ENCODE measurements around the gene DNM1. TPM values are rescaled to one million over a fixed set of nuclear protein-coding genes. Genes with fewer than 3 reads are reported as not detected.

Gene DNM1
- polyA plus RNA-seq, 3 donors, result 0.05 to 4.9 (median 0.56) TPM

DNA sequence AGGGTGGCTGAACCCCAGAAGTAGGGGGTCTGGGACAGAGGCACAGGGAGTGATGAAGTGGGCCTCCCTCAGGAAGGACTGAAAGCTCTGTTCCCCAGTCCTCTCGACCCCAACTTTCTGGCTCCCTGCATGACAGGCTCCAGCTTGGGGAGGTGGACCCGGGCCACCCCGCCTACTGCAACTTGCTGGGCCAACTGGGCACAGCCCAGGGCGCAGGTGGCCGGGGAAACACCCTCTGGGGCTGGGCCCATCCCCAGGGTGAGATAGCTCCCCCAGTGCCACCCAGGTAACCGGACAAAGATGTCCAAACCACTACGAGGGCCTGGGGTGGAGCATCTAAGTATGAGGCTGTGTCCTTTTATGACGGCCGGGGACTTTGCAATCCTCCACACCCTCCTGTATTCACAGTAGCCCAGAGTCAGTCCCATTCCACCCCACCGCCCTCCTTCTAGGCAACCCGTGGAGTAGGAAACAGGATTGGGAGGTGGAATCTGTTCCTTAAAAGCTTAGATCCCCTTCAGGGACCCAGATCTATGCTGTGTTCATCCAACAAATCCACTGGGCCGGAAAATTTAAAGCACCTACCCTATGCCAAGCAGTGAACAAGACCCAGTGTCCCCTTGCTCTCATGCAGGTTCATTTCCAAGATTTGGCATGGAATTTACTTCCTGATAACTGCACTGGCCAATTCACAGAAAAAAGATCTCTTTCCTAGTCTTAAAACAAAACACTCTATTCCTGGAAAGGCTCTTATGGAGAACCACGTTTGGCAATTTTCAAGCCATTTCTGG is 19.9 kb downstream of the DNM1 start:
- peaks cover 17 to 20% of the 10 kb centered on the region in 2 donors for H3K4me1 ChIP-seq (ENCODE audit: control insufficient read depth in 1 of 2, insufficient read depth in 2 of 2, low read length in 2 of 2)
- peaks cover 22% of the 10 kb centered on the region for H3K4me1 Mint-ChIP-seq
- H3K27me3 Mint-ChIP-seq (ENCODE audit: low read depth in 3 of 3), result peaks cover 0 to 7% (median 1%) of the 10 kb centered on the region in 3 donors
- no peak overlapping the region for H3K9ac ChIP-seq (ENCODE audit: insufficient read depth, low read length, poor library complexity, severe bottlenecking)
- 93% methylated on average over 11 of the region's 13 CpGs for WGBS (ENCODE audit: insufficient coverage)
- H3K79me2 ChIP-seq (ENCODE audit: insufficient read depth, low read length), result no peaks in the 10 kb centered on the region
- H3K36me3 ChIP-seq (replicated peaks in 1 of 2; ENCODE audit: control insufficient read depth in 1 of 2, insufficient read depth in 2 of 2, low read length in 2 of 2), result no peaks in the 10 kb centered on the region
- no peaks in the 10 kb centered on the region for H3K9me3 ChIP-seq (replicated peaks in 1 of 2; ENCODE audit: control insufficient read depth in 1 of 2, insufficient read depth in 1 of 2, low read length in 2 of 2)
- no peak overlapping the region for H3K27ac Mint-ChIP-seq
- intact Hi-C loops (cut with micrococcal nuclease), result no loop called here
- no peak for DNase-seq
- H3K27me3 ChIP-seq (ENCODE audit: control insufficient read depth in 2 of 2, insufficient read depth in 2 of 2, low read length in 2 of 2), result no peaks in the 10 kb centered on the region
- H3K4me2 ChIP-seq (replicated peaks; ENCODE audit: extremely low read depth, low read length, poor library complexity, severe bottlenecking), result no peak overlapping the region
- TF ChIP-seq, protein P1, sequence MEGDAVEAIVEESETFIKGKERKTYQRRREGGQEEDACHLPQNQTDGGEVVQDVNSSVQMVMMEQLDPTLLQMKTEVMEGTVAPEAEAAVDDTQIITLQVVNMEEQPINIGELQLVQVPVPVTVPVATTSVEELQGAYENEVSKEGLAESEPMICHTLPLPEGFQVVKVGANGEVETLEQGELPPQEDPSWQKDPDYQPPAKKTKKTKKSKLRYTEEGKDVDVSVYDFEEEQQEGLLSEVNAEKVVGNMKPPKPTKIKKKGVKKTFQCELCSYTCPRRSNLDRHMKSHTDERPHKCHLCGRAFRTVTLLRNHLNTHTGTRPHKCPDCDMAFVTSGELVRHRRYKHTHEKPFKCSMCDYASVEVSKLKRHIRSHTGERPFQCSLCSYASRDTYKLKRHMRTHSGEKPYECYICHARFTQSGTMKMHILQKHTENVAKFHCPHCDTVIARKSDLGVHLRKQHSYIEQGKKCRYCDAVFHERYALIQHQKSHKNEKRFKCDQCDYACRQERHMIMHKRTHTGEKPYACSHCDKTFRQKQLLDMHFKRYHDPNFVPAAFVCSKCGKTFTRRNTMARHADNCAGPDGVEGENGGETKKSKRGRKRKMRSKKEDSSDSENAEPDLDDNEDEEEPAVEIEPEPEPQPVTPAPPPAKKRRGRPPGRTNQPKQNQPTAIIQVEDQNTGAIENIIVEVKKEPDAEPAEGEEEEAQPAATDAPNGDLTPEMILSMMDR (IDR thresholded peaks at IDR 0.05), result no peak
- peaks cover 0 to 2% (median 0%) of the 10 kb centered on the region in 7 donors for H3K9me3 Mint-ChIP-seq
- no peaks in the 10 kb centered on the region for H4K20me1 ChIP-seq (ENCODE audit: insufficient read depth, low read length)
- no peaks in the 10 kb centered on the region for H3K36me3 Mint-ChIP-seq
- no peak overlapping the region for H3K4me3 Mint-ChIP-seq
- H3K4me3 ChIP-seq (replicated peaks in 1 of 3; ENCODE audit: low read depth in 2 of 3, low read length in 3 of 3), result no peak overlapping the region
- no peak overlapping the region for H3K27ac ChIP-seq (ENCODE audit: low read depth in 1 of 2, low read length in 2 of 2)
- no peak overlapping the region for H2AFZ ChIP-seq (ENCODE audit: insufficient read depth, low read depth, low read length, poor library complexity, severe bottlenecking)

GRCh38 chr9:128224877-128225276 is 21.7 kb downstream of the DNM1 start:
- no peaks in the 10 kb centered on the region for H3K27me3 ChIP-seq (ENCODE audit: control insufficient read depth in 2 of 2, insufficient read depth in 2 of 2, low read length in 2 of 2)
- no peak overlapping the region for H2AFZ ChIP-seq (ENCODE audit: insufficient read depth, low read depth, low read length, poor library complexity, severe bottlenecking)
- no peak overlapping the region for H3K27ac ChIP-seq (ENCODE audit: low read depth in 1 of 2, low read length in 2 of 2)
- H3K9me3 ChIP-seq (replicated peaks in 1 of 2; ENCODE audit: control insufficient read depth in 1 of 2, insufficient read depth in 1 of 2, low read length in 2 of 2), result no peaks in the 10 kb centered on the region
- no peaks in the 10 kb centered on the region for H3K36me3 Mint-ChIP-seq
- TF ChIP-seq, protein P1 (IDR thresholded peaks at IDR 0.05), result no peak
- peaks cover 1 to 7% (median 2%) of the 10 kb centered on the region in 3 donors for H3K27me3 Mint-ChIP-seq (ENCODE audit: low read depth in 3 of 3)
- WGBS (ENCODE audit: insufficient coverage), result 96% methylated on average over 5 of the region's 7 CpGs
- no peaks in the 10 kb centered on the region for H3K79me2 ChIP-seq (ENCODE audit: insufficient read depth, low read length)
- peaks cover 7 to 9% of the 10 kb centered on the region in 2 donors for H3K4me1 ChIP-seq (ENCODE audit: control insufficient read depth in 1 of 2, insufficient read depth in 2 of 2, low read length in 2 of 2)
- no peaks in the 10 kb centered on the region for H3K36me3 ChIP-seq (replicated peaks in 1 of 2; ENCODE audit: control insufficient read depth in 1 of 2, insufficient read depth in 2 of 2, low read length in 2 of 2)
- DNase-seq, result no peak
- no peak overlapping the region for H3K4me3 Mint-ChIP-seq
- H3K9me3 Mint-ChIP-seq, result peaks cover 0 to 2% (median 0%) of the 10 kb centered on the region in 7 donors
- peaks cover 12% of the 10 kb centered on the region for H3K4me1 Mint-ChIP-seq
- H3K9ac ChIP-seq (ENCODE audit: insufficient read depth, low read length, poor library complexity, severe bottlenecking), result no peak overlapping the region
- H3K4me2 ChIP-seq (replicated peaks; ENCODE audit: extremely low read depth, low read length, poor library complexity, severe bottlenecking), result no peak overlapping the region
- no peaks in the 10 kb centered on the region for H4K20me1 ChIP-seq (ENCODE audit: insufficient read depth, low read length)
- intact Hi-C loops (cut with micrococcal nuclease), result no loop called here
- H3K27ac Mint-ChIP-seq, result no peak overlapping the region
- H3K4me3 ChIP-seq (replicated peaks in 1 of 3; ENCODE audit: low read depth in 2 of 3, low read length in 3 of 3), result no peak overlapping the region
